Measurements from ENCODE around the gene SUSD2. TPM values are rescaled to one million over a fixed set of nuclear protein-coding genes. Genes with fewer than 3 reads are reported as not detected.

Gene SUSD2
- total and polyA plus RNA-seq, 2 of the 8 experiments (the other 6 are each of a cell fraction or from before 2014, with no cell fraction given) = 2.0 to 4.8 TPM

- no peak for TF ChIP-seq CTCF (IDR thresholded peaks at IDR 0.05; ENCODE audit: control extremely low read depth in 1 of 3, insufficient read depth in 1 of 3, low read depth in 1 of 3, low read length in 3 of 3)
- no peak for TF ChIP-seq TEAD4 (IDR thresholded peaks at IDR 0.05; ENCODE audit: low read depth, low read length)
These were observed 17.4 kb downstream of the SUSD2 start (continued) for GRCh38 chr22:24198682-24199052.
